Sigmoid colon (tissue), 7 donors: ENCODE data around the gene EFNA5. TPM values are rescaled to one million over a fixed set of nuclear protein-coding genes. Genes with fewer than 3 reads are reported as not detected.

Experiments used
- DNase-seq: peaks from one replicate; pipeline ENCODE4 v3.0.0-alpha.2; 2019
- H3K27ac ChIP-seq, 4 donors: fragments of 200-600 bp; sonication (generic); one replicate each; pipeline ENCODE4 v1.5.1; 2016 to 2019; ENCODE audit warnings: mild to moderate bottlenecking in 1 of 4
- H3K27me3 ChIP-seq, 3 donors: fragments of 200-600 bp; sonication (generic); one replicate each; pipeline ENCODE4 v1.5.1; 2019; ENCODE audit warnings: mild to moderate bottlenecking in 1 of 3
- H3K36me3 ChIP-seq, 4 donors: fragments of 200-600 bp; sonication (generic); one replicate each; pipeline ENCODE4 v1.5.1; 2016 to 2019
- H3K4me1 ChIP-seq, 4 donors: fragments of 200-600 bp; sonication (generic); one replicate each; pipeline ENCODE4 v1.5.1; 2017 to 2019
- H3K4me3 ChIP-seq, 4 donors: fragments of 200-600 bp; sonication (generic); one replicate each; pipeline ENCODE4 v1.5.1; 2017 to 2019; ENCODE audit warnings: mild to moderate bottlenecking in 2 of 4, moderate library complexity in 1 of 4
- H3K9me3 ChIP-seq, 4 donors: fragments of 200-600 bp in 3 of 4; sonication (generic) in 3 of 4; one replicate each; pipeline versions ENCODE4 v1.5.1 to v1.6.1; 2013 to 2019
- EP300 ChIP-seq, 4 donors: sonication (generic); formaldehyde crosslinking; IDR thresholded peaks; one replicate each; pipeline ENCODE4 v1.6.1; 2017; ENCODE audit warnings: antibody characterized with exemption in 4 of 4
- POLR2A ChIP-seq, 2 donors: fragments of 450-650 bp; IDR thresholded peaks; one replicate each; pipeline ENCODE4 v1.6.1; 2016; ENCODE audit warnings: antibody characterized with exemption in 2 of 2, mild to moderate bottlenecking in 2 of 2, moderate library complexity in 2 of 2
- POLR2AphosphoS5 ChIP-seq, 4 donors: sonication (generic); formaldehyde crosslinking; IDR thresholded peaks; one replicate each; pipeline ENCODE4 v1.6.1; 2017; ENCODE audit warnings: antibody characterized with exemption in 4 of 4
- WGBS, 2 donors: extraction: QIAGEN DNeasy Blood & Tissue Kit; methylation state at CpG; one replicate each; pipeline ENCODE4 v1.1.7; 2013; 5-methylcytosine and 5-hydroxymethylcytosine counted together
- intact Hi-C: fragments of 100-400 bp; cut with DNase I; formaldehyde crosslinking; loops from one replicate; pipeline ENCODE4 v1.15.1; 2023
- polyA plus RNA-seq, 3 donors: library from polyadenylated mRNA; stranded (reverse); fragments of 200-250 nt; gene quantifications; one replicate each; pipeline ENCODE4 v1.2.3, GENCODE V29; 2013
- total RNA-seq, 4 donors: library from RNA; depleted of rRNA; stranded (reverse); fragments of >200 nt; gene quantifications; one replicate each; pipeline ENCODE4 v1.1.0, GENCODE V29; 2016
- TF ChIP-seq, protein P1 (sequence below), 4 experiments: fragments of 450-650 bp in 3 of 4; fragments of 200-600 bp in 1 of 4; IDR thresholded peaks; one replicate each; pipeline ENCODE4 v1.5.1; 2016 to 2019; ENCODE audit warnings: antibody characterized with exemption in 4 of 4, mild to moderate bottlenecking in 3 of 4, moderate library complexity in 2 of 4
- donor health status: healthy with polysubstance abuse.
- donor health status: Bipolar disorder and iron deficiency.
- donor health status: healthy.

EFNA5 gene
- total and polyA plus RNA-seq, 7 donors: 0.60 to 10.8 (median 6.8) TPM

- DNase-seq: no peak
- Histone ChIP-seq H3K4me1 (peaks cover 0 to 5% (median 0%) of the 10 kb centered on the region in 4 donors), H3K27me3 (no peaks in the 10 kb centered on the region), H3K27ac (no peak overlapping the region), H3K9me3 (no peaks in the 10 kb centered on the region), H3K4me3 (no peak overlapping the region), H3K36me3 (no peaks in the 10 kb centered on the region)
- TF ChIP-seq POLR2AphosphoS5 (IDR thresholded peaks at IDR 0.05) (no peak), POLR2A (IDR thresholded peaks at IDR 0.05) (no peak), EP300 (IDR thresholded peaks at IDR 0.05) (no peak)
- TF ChIP-seq, protein P1, sequence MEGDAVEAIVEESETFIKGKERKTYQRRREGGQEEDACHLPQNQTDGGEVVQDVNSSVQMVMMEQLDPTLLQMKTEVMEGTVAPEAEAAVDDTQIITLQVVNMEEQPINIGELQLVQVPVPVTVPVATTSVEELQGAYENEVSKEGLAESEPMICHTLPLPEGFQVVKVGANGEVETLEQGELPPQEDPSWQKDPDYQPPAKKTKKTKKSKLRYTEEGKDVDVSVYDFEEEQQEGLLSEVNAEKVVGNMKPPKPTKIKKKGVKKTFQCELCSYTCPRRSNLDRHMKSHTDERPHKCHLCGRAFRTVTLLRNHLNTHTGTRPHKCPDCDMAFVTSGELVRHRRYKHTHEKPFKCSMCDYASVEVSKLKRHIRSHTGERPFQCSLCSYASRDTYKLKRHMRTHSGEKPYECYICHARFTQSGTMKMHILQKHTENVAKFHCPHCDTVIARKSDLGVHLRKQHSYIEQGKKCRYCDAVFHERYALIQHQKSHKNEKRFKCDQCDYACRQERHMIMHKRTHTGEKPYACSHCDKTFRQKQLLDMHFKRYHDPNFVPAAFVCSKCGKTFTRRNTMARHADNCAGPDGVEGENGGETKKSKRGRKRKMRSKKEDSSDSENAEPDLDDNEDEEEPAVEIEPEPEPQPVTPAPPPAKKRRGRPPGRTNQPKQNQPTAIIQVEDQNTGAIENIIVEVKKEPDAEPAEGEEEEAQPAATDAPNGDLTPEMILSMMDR (IDR thresholded peaks at IDR 0.05): no peak
- intact Hi-C loops: no loop called here
- 92 to 95% methylated on average over 7 of the region's 7 CpGs for WGBS, 2 donors
Observed at GRCh38 chr5:107589520-107590193, 81.1 kb downstream of the EFNA5 start.

DNA sequence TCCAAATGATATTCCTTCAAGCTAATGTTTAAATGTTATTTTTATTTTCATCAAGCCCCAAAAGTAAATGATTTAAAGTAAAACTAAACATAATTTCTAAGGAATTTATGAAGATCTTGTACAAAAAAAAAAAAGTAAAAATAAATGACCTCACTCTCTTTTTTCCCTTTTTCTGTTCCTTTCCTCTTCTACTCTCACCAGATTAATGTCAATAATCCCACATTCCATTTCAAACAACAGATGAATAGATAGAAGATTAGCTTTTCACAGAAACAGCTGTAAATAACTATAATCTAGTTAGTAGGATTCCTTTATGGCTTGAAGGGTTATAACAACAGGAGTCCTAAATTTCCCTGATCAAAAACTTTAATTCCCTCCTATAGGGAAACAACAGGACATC lies 88.1 kb downstream of the EFNA5 start:
- no peak for DNase-seq
- H3K4me3 ChIP-seq: no peak overlapping the region
- no peaks in the 10 kb centered on the region for H3K36me3 ChIP-seq
- no peaks in the 10 kb centered on the region for H3K4me1 ChIP-seq
- TF ChIP-seq, protein P1 (IDR thresholded peaks at IDR 0.05): no peak
- TF ChIP-seq POLR2AphosphoS5 (IDR thresholded peaks at IDR 0.05) (no peak), POLR2A (IDR thresholded peaks at IDR 0.05) (no peak), EP300 (IDR thresholded peaks at IDR 0.05) (no peak)
- intact Hi-C loops: no loop called here
- no peak overlapping the region for H3K27ac ChIP-seq
- H3K27me3 ChIP-seq: no peaks in the 10 kb centered on the region
- H3K9me3 ChIP-seq: no peaks in the 10 kb centered on the region

DNA sequence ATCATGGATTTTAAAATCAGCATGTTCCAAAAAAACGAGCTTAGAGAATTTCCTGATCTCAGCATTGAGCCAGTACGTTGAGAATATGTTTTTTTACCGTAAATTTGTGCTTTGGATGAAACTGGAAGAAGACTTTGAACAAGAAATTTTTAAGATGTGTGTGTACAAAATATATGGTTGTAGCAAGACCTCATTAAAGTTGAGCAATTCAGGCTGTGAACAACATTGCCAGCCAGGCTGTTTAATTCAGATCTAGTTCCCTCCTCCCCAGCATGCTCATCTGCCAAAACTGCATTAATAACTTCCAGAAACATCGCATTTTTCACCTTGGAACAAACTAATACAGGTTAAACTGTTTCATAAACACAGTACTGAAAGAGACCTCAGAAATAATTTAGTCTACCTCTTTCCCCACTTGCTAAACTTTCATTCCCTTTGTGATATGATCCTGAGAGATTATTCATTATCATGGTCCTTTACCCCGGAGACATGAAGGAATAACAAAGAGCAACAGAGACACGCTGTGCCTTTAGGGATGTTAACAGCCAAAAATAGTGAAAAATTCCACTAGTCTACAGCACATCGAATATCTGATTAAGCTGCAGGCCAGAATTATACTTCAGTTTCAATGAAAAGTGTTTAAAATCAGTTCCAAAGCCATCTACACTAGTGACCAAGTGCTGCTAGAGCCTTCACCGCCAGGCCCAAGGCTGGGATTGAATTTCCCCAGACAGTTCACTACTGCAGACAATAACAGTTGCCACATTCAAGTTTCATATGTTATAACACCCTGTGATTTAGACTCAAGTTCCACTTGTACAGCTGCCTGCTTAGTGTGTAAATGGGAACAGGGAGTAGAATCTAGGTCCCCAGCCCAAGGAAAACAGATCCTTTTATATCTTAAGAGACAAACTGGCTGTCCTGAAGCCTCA lies 89.6 kb downstream of the EFNA5 start:
- no peaks in the 10 kb centered on the region for H3K27me3 ChIP-seq
- TF ChIP-seq, protein P1 (IDR thresholded peaks at IDR 0.05): no peak
- TF ChIP-seq EP300 (IDR thresholded peaks at IDR 0.05): no peak
- no peak for TF ChIP-seq POLR2A (IDR thresholded peaks at IDR 0.05)
- TF ChIP-seq POLR2AphosphoS5 (IDR thresholded peaks at IDR 0.05): peak in 1 of 4 donors; percentile 18
- WGBS, 2 donors: 83 to 88% methylated on average over 8 of the region's 8 CpGs
- no peak overlapping the region for H3K4me3 ChIP-seq
- peak overlapping the region in 3 of 4 donors; percentile 2 to 43 (median 35) for H3K27ac ChIP-seq
- no peaks in the 10 kb centered on the region for H3K36me3 ChIP-seq
- H3K9me3 ChIP-seq: no peaks in the 10 kb centered on the region
- intact Hi-C loops: no loop called here
- no peaks in the 10 kb centered on the region for H3K4me1 ChIP-seq
- no peak for DNase-seq

GRCh38 chr5:107578051-107578635 lies 92.6 kb downstream of the EFNA5 start:
- TF ChIP-seq, protein P1 (IDR thresholded peaks at IDR 0.05): no peak
- TF ChIP-seq EP300 (IDR thresholded peaks at IDR 0.05) (no peak), POLR2AphosphoS5 (IDR thresholded peaks at IDR 0.05) (no peak), POLR2A (IDR thresholded peaks at IDR 0.05) (no peak)
- WGBS, 2 donors: 88 to 89% methylated on average over 4 of the region's 4 CpGs

More at GRCh38 chr5:107578051-107578635, 92.6 kb downstream of the EFNA5 start:
- Histone ChIP-seq H3K4me3 (no peak overlapping the region), H3K9me3 (no peaks in the 10 kb centered on the region), H3K36me3 (no peaks in the 10 kb centered on the region), H3K27ac (no peak overlapping the region), H3K4me1 (no peaks in the 10 kb centered on the region), H3K27me3 (no peaks in the 10 kb centered on the region)
- intact Hi-C loops: loop anchor here (10.0 kb wide), 1 partner anchor 153 kb away; no protein-coding TSS in a partner anchor
- no peak for DNase-seq
